Frontal cortex (tissue), 4 donors: ENCODE data around the gene NCKAP5. TPM values are rescaled to one million over a fixed set of nuclear protein-coding genes. Genes with fewer than 3 reads are reported as not detected.
A peak's percentile ranks its signal among the peaks of the same experiment; 100 is the strongest.

Experiments used
- DNase-seq, 2 donors: peaks; one replicate each; pipeline ENCODE4 v3.0.0; 2012; ENCODE audit warnings: low spot score in 2 of 2
- FAIRE-seq: peaks from 2 replicates; lab custom pipeline; 2012; peaks lifted over from hg19 to GRCh38; lab: Jason Lieb, UNC
- total RNA-seq: library from RNA; depleted of rRNA; stranded (reverse); fragments of >200 nt; gene quantifications from one replicate; pipeline ENCODE4 v1.2.3, GENCODE V29; 2014
- donor health status: control.
- donor health status: control.
- donor health status: control.

NCKAP5 gene
- total RNA-seq, 1 donor from 2014 or later: 9.0 TPM

GRCh38 chr2:132998221-132998620 is 570.0 kb downstream of the NCKAP5 start:
- FAIRE-seq: no peak
- DNase-seq: no peak

- no peak for DNase-seq
Observed at GRCh38 chr2:132991471-132992045, 576.7 kb downstream of the NCKAP5 start.

GRCh38 chr2:132984731-132985130 is 583.5 kb downstream of the NCKAP5 start:
- no peak for FAIRE-seq

More at GRCh38 chr2:132991471-132992045, 576.7 kb downstream of the NCKAP5 start:
- FAIRE-seq: no peak

GRCh38 chr2:132980304-132980703 is 588.0 kb downstream of the NCKAP5 start:
- no peak for FAIRE-seq
- no peak for DNase-seq

More at GRCh38 chr2:132984731-132985130, 583.5 kb downstream of the NCKAP5 start:
- DNase-seq: no peak

GRCh38 chr2:132979339-132980093 is 588.7 kb downstream of the NCKAP5 start:
- DNase-seq: no peak
- no peak for FAIRE-seq

DNA sequence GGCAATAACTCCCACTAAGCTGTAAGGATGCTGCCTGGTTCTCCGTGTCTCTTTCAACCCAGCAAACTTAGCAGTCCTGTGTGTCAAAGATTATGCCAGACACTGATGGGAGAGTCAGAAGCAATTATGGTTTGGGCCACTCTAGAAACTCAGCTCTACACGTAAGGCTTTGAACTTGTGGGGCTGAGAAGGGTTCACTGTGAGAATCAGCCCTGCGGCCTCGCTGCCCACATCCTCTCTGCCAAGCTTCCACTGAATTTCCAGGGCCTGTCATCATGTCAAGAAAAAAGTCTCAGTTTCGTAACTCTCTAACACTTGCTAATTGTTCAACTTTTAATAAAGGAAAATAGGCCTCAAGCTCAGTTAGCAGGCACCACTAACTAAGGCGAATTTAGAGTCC is 589.4 kb downstream of the NCKAP5 start:
- DNase-seq (peak in 1 of 2 donors; percentile 3), FAIRE-seq (no peak)

GRCh38 chr2:132977812-132978529 is 590.3 kb downstream of the NCKAP5 start:
- peak in 1 of 2 donors; percentile 5 for DNase-seq
- FAIRE-seq: no peak

GRCh38 chr2:132975193-132976105 is 592.8 kb downstream of the NCKAP5 start:
- DNase-seq (no peak), FAIRE-seq (no peak)

- FAIRE-seq (no peak), DNase-seq (no peak)
Observed at GRCh38 chr2:132974467-132975095, 593.7 kb downstream of the NCKAP5 start.

DNA sequence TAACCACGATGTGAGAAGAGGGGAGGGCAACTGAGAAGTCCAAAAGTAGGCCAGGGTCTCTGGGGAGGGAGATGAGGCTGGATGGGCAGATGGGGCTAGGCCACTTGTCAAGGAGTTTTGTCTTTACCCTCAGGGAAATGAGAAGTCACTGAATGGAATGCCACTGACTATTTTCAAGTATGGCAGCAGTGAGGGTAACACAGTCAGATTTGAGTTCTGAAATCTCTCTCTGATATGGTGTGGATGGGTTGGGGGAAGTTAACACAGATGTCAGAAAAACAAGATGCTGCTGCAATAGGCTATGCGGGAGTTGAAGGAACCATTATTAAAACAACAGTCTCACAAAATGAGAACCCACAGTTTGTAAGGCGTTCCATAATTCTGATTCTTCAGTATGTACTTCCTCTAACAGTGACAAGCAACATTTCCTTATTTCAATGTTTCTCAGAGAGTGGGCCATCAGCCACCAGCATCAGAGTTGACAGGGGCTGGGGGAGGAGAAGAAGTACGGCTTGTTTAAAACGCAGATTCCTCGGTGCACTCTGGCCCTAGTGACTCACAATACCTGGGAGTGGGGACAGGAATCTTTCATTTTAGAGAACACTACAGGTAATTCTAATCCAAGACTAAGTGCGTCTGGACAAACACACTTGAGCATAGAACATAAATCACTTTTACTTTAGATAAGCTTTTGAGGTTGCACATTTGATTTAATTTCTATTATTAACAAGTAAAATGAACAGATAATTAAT is 596.8 kb downstream of the NCKAP5 start:
- DNase-seq (no peak), FAIRE-seq (no peak)

DNA sequence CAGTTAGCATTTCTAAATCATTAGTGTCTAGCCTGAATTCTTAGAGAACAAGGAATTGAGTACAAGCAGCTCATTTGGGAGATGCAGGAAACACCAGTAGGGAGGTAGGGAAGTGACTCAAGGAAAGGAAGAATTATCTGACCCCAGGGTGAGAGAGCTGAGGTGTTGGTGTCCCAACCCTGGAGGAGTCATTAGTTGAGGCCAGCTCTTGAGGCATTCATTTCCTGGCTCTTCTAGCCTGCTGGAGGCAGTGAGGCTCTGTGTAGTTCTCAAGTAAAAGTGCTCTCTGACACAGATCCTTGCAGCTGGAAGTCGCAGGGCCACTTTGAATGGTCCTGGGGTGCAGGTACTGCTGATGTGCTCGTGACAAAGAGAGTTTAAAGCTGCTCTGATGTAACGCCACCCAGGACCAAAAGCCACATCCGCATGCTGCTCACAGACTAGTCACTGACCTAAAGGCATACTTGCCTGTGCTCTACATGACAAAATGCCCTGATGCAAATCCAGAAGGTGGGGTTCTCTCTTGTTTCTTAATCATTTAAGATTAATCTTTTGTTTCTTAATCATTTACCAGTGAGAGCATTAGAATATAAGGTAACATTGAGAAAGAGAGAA is 598.8 kb downstream of the NCKAP5 start:
- DNase-seq (no peak), FAIRE-seq (no peak)

DNA sequence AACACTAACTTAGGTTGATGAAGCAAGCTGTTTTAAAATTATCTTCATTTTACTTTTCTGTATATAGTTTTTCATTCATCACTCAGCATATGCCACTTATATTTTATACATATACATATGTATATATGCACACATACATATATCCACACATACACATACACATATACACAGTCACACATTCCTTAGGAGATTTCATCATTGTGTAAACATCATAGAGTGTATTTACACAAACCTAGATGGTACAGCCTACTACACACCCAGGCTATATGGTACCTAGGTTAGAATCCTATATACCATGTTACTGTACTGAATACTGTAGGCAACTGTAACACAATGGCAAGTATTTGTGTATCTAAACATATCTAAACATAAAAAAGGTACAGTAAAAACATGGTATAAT is 602.8 kb downstream of the NCKAP5 start:
- DNase-seq (no peak), FAIRE-seq (no peak)

DNA sequence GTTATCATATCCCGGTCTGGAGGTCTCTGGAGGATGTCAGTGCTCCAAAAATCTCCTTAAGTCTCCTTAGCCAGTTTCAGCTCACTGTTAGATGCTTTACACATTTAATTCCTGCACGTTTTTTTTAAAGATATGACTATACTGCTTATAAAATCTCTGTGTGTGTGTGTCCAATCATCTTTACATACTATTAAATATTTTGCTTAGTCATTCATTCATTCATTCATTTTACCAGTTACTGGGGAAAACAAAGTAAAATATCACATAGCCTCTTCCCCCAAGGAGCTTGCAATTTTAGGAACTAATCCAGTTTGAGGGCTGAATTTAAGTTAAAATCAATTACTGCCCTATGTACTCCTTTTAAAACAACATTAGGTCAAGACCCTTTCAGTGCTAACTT is 605.1 kb downstream of the NCKAP5 start:
- FAIRE-seq (no peak), DNase-seq (no peak)

GRCh38 chr2:132958887-132959286 is 609.4 kb downstream of the NCKAP5 start:
- no peak for FAIRE-seq
- no peak for DNase-seq

DNA sequence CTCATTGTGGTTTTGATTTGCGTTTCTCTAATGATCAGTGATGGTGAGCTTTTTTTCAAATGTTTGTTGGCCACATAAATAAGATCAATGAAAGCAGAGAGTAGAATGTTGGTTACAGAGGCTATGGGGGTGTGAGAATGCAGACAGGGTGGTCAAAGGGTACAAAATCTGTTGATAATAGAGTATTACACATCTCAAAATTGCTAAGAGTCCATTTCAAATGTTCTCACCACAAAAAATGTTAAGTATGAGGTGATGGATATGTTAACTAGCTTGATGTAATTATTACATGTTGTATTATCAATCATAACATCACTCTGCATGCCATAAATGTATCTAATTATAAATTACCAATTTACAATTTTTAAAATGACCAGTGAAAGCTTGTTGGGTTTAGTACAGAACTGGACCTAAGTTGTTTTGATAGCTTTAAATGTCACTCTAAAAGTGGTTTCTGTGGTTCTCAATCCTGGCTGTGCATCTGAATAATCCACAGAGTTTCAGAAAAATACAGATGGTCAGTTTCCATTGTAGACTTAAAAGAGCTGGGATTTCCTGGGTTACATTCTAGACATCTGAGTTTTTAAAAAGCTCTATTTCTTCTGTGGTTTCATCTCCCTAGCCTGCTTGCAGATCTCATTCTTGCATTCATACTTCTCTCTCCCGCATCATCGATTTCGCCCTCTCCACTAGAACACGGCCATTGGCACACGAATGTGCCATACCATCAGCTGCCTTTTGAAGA is 612.2 kb downstream of the NCKAP5 start:
- DNase-seq (no peak), FAIRE-seq (no peak)

GRCh38 chr2:132953771-132954170 is 614.5 kb downstream of the NCKAP5 start:
- FAIRE-seq: no peak
- DNase-seq: no peak

DNA sequence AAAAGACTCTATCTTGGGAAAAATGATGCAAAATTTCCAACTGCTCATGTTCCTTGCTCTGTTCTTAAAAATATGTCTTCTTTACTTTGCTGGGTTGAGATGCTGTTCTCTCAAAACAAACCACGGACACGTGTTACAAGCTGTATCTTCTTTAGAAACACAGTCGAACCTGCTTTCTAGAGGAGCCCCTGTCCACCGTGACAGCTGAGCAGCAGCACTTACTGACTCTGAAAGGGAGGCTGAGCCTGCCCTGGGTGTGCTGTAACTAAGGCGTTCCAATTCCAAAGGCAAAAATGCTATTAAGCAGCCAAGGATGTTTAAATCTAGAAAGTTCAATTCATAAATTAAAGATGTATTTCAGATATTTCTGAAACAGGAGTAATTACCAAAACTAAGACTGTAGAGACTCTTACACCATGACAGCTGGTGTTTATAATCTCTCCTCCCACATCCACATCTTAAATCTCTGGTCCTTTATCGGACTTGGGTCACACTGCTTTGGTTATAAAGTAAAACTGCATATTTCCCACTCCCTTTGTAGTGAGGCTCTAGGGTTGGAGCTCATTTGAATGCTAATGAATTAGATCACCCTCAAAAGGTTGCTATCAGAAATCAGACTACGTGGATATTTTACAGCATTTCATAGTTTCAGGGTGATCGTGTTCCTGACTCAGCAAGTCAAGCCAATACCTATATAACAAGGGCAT is 617.1 kb downstream of the NCKAP5 start:
- FAIRE-seq (no peak), DNase-seq (no peak)
